ENCODE results near the gene DNAH2. TPM values are rescaled to one million over a fixed set of nuclear protein-coding genes. Genes with fewer than 3 reads are reported as not detected.

Gene DNAH2
- total RNA-seq, 1 donor from 2014 or later, result 0.09 TPM

DNA sequence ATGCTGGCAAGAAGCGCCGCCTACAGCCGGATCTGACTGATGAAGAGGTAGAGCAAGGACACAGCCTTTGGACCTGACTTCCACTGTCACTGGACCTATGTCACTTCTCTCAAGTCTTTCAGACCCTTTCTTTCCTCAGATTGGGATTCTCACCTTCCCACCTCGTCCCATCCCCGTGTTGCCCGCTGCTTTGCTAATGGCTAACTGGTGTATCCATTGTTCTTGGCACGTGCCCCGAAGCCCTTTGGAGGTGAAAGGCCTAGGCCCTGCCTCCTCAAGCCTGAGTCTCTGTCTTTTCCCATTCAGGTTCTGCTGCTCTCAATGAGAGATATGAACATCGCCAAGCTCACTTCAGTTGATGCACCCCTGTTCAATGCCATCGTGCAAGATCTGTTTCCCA, 63.2 kb downstream of the DNAH2 start:
- no peaks in the 10 kb centered on the region for H3K9me3 Mint-ChIP-seq
- Histone ChIP-seq H4K20me1 (ENCODE audit: low read depth) (no peaks in the 10 kb centered on the region), H3K4me1 (no peaks in the 10 kb centered on the region), H3K9me3 (ENCODE audit: low read depth) (no peaks in the 10 kb centered on the region), H3K79me2 (ENCODE audit: low read depth) (no peaks in the 10 kb centered on the region), H3K9ac (no peak overlapping the region), H2AFZ (replicated peaks) (no peak overlapping the region), H3K36me3 (no peaks in the 10 kb centered on the region), H3K27ac (no peak overlapping the region), H3K4me2 (no peak overlapping the region), H3K4me3 (no peak overlapping the region), H3F3A (ENCODE audit: low read depth) (no peaks in the 10 kb centered on the region), H3K27me3 (no peaks in the 10 kb centered on the region)
- no peak for DNase-seq (ENCODE audit: low spot score)
- peaks cover 9% of the 10 kb centered on the region for H3K27me3 Mint-ChIP-seq (ENCODE audit: insufficient read depth, low read depth)
- H3K27ac Mint-ChIP-seq, result no peak overlapping the region
- H3K4me1 Mint-ChIP-seq, result no peaks in the 10 kb centered on the region
- no peaks in the 10 kb centered on the region for H3K36me3 Mint-ChIP-seq
- no peak overlapping the region for H3K4me3 Mint-ChIP-seq
- TF ChIP-seq EZH2 (IDR thresholded peaks at IDR 0.05) (no peak), EZH2phosphoT487 (IDR thresholded peaks at IDR 0.05) (no peak)
- TF ChIP-seq, protein P1, sequence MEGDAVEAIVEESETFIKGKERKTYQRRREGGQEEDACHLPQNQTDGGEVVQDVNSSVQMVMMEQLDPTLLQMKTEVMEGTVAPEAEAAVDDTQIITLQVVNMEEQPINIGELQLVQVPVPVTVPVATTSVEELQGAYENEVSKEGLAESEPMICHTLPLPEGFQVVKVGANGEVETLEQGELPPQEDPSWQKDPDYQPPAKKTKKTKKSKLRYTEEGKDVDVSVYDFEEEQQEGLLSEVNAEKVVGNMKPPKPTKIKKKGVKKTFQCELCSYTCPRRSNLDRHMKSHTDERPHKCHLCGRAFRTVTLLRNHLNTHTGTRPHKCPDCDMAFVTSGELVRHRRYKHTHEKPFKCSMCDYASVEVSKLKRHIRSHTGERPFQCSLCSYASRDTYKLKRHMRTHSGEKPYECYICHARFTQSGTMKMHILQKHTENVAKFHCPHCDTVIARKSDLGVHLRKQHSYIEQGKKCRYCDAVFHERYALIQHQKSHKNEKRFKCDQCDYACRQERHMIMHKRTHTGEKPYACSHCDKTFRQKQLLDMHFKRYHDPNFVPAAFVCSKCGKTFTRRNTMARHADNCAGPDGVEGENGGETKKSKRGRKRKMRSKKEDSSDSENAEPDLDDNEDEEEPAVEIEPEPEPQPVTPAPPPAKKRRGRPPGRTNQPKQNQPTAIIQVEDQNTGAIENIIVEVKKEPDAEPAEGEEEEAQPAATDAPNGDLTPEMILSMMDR (IDR thresholded peaks at IDR 0.05), result no peak

DNA sequence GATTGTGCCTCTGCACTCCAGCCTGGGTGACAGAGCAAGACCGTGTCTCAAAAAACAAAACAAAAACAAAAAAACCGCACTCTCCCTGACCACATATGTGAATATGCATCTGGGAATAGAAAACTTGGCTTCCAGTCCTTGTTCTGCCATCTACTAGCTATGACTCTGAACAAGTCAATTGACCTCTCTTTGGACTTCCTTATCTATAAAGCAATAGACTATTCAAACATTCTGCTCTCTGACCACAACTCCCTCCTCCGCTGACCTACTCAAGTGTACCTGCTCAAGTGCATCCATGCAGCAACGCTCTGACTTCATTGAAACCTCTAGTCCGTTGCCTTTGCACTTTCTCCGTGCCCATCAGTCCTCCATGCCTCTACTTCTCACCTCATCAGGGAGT, 63.9 kb downstream of the DNAH2 start:
- no peaks in the 10 kb centered on the region for H3K27me3 ChIP-seq
- no peaks in the 10 kb centered on the region for H3K4me1 ChIP-seq
- no peaks in the 10 kb centered on the region for H3K36me3 Mint-ChIP-seq
- H3K27ac ChIP-seq, result no peak overlapping the region
- H4K20me1 ChIP-seq (ENCODE audit: low read depth), result no peaks in the 10 kb centered on the region
- H3K4me1 Mint-ChIP-seq, result no peaks in the 10 kb centered on the region
- H3K9ac ChIP-seq, result no peak overlapping the region
- TF ChIP-seq EZH2 (IDR thresholded peaks at IDR 0.05) (no peak), EZH2phosphoT487 (IDR thresholded peaks at IDR 0.05) (no peak)
- TF ChIP-seq, protein P1 (IDR thresholded peaks at IDR 0.05), result no peak
- no peak overlapping the region for H2AFZ ChIP-seq (replicated peaks)
- H3F3A ChIP-seq (ENCODE audit: low read depth), result no peaks in the 10 kb centered on the region
- no peaks in the 10 kb centered on the region for H3K9me3 ChIP-seq (ENCODE audit: low read depth)
- no peak overlapping the region for H3K4me2 ChIP-seq
- no peaks in the 10 kb centered on the region for H3K36me3 ChIP-seq
- no peaks in the 10 kb centered on the region for H3K79me2 ChIP-seq (ENCODE audit: low read depth)
- no peak overlapping the region for H3K27ac Mint-ChIP-seq
- peaks cover 2% of the 10 kb centered on the region for H3K27me3 Mint-ChIP-seq (ENCODE audit: insufficient read depth, low read depth)
- no peak overlapping the region for H3K4me3 Mint-ChIP-seq
- no peaks in the 10 kb centered on the region for H3K9me3 Mint-ChIP-seq
- H3K4me3 ChIP-seq, result no peak overlapping the region
- DNase-seq (ENCODE audit: low spot score), result no peak

DNA sequence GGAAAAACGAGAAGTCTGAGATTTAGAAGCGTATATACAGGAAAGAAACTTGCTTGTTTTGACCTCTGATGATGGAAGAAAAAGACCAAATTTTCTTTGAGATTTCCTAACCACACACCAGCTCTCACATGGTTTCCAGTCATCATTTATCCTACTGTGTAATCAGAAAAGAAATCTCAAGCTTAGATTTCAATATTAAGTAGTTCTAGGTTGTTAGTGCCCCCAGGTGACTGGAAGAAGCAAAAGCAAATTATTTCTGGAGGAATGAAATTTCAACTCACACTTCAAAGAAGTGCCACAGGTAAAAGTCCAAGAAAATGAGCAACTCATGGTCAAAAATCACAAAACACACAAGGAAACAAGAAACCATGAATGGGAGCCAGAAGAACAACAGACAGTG, 64.7 kb downstream of the DNAH2 start:
- TF ChIP-seq, protein P1 (IDR thresholded peaks at IDR 0.05), result no peak
- TF ChIP-seq EZH2 (IDR thresholded peaks at IDR 0.05), result no peak
- TF ChIP-seq EZH2phosphoT487 (IDR thresholded peaks at IDR 0.05), result no peak

More for the DNA sequence above, 64.7 kb downstream of the DNAH2 start:
- DNase-seq (ENCODE audit: low spot score), result no peak
- no peak overlapping the region for H3K4me2 ChIP-seq
- H4K20me1 ChIP-seq (ENCODE audit: low read depth), result no peaks in the 10 kb centered on the region
- no peaks in the 10 kb centered on the region for H3K9me3 ChIP-seq (ENCODE audit: low read depth)
- peak overlapping the region; percentile 33 for H3K4me3 Mint-ChIP-seq
- no peak overlapping the region for H3K27ac Mint-ChIP-seq
- no peak overlapping the region for H3K27ac ChIP-seq
- no peaks in the 10 kb centered on the region for H3K4me1 ChIP-seq
- H3K4me3 ChIP-seq, result no peak overlapping the region
- peaks cover 2% of the 10 kb centered on the region for H3K27me3 Mint-ChIP-seq (ENCODE audit: insufficient read depth, low read depth)
- no peaks in the 10 kb centered on the region for H3K9me3 Mint-ChIP-seq
- H3K79me2 ChIP-seq (ENCODE audit: low read depth), result no peaks in the 10 kb centered on the region
- no peak overlapping the region for H2AFZ ChIP-seq (replicated peaks)
- H3K36me3 ChIP-seq, result no peaks in the 10 kb centered on the region
- H3K36me3 Mint-ChIP-seq, result no peaks in the 10 kb centered on the region
- H3K27me3 ChIP-seq, result no peaks in the 10 kb centered on the region
- no peaks in the 10 kb centered on the region for H3F3A ChIP-seq (ENCODE audit: low read depth)
- no peaks in the 10 kb centered on the region for H3K4me1 Mint-ChIP-seq
- no peak overlapping the region for H3K9ac ChIP-seq

All from neural progenitor cell (in vitro differentiated cells).